Measurements from ENCODE around the gene THADA.
A peak's percentile ranks its signal among the peaks of the same experiment; 100 is the strongest.

THADA gene

GRCh38 chr2:43349904-43350303 lies 245.9 kb downstream of the THADA start:
- no peak for DNase-seq (ENCODE audit: low read depth in 2 of 2)

- peak; percentile 74 to 81 for DNase-seq (ENCODE audit: low read depth in 2 of 2)
Observed at GRCh38 chr2:43348908-43349661, 246.8 kb downstream of the THADA start.

- no peak for DNase-seq (ENCODE audit: low read depth in 2 of 2)
Observed at GRCh38 chr2:43347746-43348145, 248.1 kb downstream of the THADA start.

DNA sequence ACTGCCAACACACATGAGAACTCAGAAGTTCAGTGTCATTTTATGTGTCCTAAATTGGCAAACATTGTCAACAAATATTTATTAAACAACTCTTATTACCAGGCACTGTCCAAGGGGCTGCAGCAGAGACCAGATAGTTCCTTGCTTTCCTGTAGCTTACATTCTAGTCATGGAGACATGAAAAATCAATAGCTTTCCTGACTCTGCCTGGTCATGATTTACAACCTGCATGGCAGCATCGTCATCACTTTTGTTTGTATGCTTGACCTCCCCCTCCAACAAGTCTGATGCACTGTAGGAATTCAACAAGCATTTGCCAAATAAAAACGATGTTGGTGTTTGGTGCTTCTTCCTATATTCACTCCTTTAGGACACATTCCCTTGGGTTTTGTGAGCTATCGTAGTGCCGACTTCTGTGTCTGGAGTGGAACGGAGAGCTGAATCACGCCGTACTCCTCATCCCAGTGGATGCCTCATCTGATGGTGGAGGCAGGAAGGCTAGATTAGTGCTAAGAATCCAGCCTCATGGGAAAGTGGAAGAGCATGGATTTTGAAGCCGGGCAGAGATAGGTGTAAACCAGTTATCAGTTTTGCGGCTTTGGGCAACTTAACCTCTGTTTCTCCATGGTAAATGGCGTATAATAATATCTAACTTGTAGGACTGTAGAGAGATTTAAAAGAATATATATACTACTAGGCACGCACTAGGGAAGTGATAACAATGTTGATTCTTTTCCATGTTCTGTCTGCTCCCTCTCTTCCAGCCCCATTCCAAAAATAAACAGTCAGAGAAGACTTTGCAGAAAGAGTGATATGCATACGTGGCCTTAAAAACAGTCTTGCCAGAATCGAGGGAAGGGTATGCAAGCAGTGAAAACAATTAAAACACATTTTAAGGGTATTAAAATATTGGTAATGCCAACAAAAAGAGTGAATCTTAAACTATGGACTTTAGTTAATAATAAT lies 249.0 kb downstream of the THADA start:
- DNase-seq (ENCODE audit: low read depth in 2 of 2) = no peak

DNA sequence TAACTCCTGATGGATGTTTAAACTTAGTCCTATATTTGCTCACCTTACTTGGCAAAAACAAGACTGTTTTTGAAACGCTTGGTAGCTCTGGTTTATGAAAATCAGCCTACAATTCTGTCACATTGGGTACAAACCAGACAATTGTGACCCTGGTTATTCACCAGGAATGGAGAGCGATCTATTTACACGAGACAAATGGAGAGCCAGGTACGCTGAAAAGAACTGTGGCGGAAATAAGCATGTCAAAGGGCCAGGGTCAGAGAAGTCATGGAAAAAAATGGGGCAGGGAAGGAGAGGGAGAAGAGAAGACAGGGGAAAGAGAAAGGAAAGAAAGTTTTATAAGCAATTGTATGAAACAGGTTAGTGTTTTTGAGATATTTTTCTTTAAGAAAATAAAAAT lies 250.0 kb downstream of the THADA start:
- no peak for DNase-seq (ENCODE audit: low read depth in 2 of 2)

GRCh38 chr2:43345391-43345813 lies 250.4 kb downstream of the THADA start:
- no peak for DNase-seq (ENCODE audit: low read depth in 2 of 2)

DNA sequence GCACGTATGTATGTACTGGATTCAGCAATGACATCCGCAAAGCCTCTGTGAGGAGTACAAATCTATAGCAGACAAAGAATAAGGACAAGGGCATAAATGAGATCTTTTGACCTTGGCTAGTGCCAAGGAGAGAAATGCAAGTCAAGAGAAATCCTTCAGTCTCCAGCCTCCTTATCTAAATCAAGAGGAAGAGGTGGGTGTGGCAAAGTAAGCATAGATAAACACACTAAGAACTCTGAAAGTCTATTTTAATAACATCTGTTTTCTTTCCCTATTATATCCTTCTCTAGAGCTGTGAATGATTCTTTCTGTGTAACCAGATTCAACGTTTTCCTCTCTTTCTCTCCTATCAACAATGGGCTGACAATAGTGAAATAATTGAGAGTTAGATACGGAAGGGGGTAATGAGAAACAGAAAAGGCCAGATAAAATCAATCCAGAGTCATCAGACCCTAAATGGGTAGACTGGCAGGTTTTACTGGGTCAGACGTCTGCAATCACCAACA lies 250.9 kb downstream of the THADA start:
- no peak for DNase-seq (ENCODE audit: low read depth in 2 of 2)

GRCh38 chr2:43343573-43344304 lies 252.1 kb downstream of the THADA start:
- DNase-seq (ENCODE audit: low read depth in 2 of 2) = peak in 1 of 2 experiments; percentile 83

DNA sequence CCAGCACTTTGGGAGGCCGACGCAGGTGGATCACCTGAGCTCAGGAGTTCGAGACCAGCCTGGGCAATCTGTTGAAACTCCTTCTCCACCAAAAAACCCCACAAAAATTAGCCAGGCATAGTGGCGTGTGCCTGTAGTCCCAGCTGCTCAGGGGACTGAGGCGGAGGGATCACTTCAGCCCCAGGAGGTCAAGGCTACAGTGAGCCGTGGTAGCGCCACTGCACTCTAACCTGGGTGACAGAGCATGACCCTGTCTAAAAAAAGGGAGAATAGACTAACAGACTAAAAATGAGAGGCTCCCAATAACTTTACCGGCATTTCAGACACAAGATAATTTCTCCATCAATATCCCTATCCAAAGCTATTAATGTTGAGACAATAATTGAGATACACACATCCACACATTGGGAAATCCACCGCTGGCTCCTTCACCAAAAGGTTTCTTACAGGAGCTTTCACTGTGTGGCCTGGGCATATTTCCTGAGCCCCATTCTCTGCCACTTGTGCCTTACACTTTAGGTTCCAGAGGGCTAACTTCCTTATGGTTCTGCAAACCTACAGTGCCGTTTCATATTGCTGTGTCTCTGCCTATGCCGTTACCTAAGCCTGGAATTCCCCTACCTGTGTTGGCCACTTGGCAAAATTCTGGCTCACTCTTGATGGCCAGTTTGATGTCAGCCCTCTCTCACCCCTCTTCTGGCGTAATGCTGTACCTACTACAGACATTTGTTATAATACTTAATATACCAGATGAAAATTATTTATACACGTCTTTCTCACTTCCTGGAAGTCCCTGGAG lies 253.7 kb downstream of the THADA start:
- DNase-seq (ENCODE audit: low read depth in 2 of 2) = no peak

- peak in 1 of 2 experiments; percentile 58 for DNase-seq (ENCODE audit: low read depth in 2 of 2)
Observed at GRCh38 chr2:43340945-43341356, 254.9 kb downstream of the THADA start.

DNA sequence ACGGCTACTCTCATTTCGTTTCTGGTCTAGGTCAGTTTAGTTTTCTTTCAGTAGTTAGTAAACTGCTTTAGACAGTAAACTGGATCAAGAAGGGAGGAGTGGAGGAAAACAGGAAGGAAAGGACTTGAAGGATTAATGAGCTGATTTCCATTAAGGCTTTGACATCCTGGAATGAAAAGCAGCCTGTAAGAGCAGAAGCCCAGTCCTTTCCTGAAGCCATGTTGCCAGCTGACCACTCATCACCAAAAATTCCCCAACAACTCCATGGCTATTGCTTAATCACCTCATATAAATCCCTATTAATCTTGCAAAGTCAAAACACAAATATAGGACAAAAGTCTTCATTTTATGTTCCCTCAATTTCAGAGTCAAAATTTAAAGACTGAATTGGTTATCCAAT lies 255.8 kb downstream of the THADA start:
- no peak for DNase-seq (ENCODE audit: low read depth in 2 of 2)

DNA sequence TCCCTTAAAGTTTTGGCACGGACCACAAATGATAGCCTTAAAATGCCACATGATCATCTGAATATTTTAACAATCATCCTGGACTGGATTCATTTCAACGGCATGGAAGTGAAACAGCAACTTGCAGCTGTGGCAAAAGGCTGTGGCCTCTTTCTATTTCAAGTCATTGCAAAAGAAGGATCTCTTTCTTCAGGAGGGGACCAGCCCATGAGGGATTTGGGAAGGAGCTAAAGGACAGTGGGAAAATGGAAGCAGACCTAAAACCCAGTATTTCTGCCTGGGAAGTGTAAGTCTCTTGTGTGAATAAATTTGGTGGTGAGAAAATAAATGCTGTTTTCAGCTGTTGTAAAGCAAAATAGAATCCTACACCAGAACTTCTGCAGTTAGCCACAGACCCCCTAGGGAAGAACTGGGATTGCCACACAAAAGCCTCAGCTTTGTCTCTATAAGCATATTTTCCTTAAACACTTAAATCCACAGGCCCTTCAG lies 262.1 kb downstream of the THADA start:
- peak in 1 of 2 experiments; percentile 47 for DNase-seq (ENCODE audit: low read depth in 2 of 2)

DNA sequence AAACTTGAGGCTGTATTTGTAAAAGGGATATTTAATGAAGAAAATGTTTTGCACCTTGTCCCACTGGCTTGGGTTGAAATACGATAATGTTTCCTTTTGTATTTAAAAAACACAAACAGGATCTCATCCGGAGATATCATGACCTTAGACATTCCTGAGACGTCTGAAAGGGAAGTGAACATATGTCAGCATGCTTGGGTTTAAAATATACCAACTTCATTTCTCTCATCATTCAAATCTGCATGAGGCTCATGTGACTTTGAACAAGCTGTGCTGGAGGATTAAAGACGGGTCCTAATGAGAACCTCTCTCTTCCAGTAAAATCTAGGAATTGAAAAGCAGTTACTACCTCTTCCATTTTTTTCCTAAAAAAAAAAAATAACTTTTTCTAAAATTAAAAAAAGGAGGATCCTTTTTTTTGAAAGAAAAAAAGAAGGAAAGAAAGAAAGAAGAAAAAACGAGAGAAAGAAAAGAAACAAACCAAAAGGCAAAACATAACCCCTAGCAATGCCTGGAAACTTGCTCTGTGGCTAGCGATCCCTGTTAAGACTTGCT lies 262.7 kb downstream of the THADA start:
- no peak for DNase-seq (ENCODE audit: low read depth in 2 of 2)

- DNase-seq (ENCODE audit: low read depth in 2 of 2) = no peak
Observed at GRCh38 chr2:43332653-43333052, 263.2 kb downstream of the THADA start.

DNA sequence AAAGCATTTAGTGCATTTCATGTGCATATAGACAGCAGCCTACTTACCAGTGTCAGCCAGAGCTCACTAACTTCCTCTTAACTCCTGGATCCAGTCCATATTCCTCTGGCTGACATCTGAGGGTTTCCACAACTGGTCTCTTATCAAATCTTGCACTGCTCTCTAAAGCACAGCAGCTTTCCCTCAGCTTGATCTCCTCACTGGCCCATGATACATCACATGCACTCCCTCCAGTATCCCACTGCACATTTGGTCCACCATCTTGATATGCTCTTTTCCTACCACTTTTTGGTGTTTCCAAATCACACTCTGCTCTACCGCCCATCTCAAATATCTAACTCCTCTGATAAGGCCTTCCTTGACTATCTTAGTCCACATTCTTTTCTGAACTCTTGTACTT lies 264.4 kb downstream of the THADA start:
- DNase-seq (ENCODE audit: low read depth in 2 of 2) = no peak

- DNase-seq (ENCODE audit: low read depth in 2 of 2) = no peak
Observed at GRCh38 chr2:43329637-43330036, 266.2 kb downstream of the THADA start.

DNA sequence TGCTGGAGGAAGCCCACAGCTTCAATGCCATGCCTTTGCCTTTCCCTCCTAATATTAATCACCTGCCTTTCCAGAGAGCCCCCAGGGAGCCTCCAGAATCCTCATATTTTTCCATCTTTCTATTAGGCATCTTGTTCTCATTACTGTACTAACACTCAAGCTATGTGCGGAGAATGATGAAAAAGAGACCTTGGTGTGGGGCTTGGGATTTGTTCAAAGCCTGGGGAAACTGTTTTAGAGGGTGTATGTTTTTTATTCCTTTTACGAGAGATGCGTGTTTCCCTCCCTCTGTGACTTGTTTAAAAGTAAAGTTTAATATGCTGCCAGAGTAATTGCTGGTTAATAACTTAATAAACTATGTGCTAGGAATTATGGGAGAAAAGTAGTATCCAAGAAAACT lies 267.0 kb downstream of the THADA start:
- peak in 1 of 2 experiments; percentile 61 for DNase-seq (ENCODE audit: low read depth in 2 of 2)

- no peak for DNase-seq (ENCODE audit: low read depth in 2 of 2)
Observed at GRCh38 chr2:43328133-43328532, 267.7 kb downstream of the THADA start.

DNA sequence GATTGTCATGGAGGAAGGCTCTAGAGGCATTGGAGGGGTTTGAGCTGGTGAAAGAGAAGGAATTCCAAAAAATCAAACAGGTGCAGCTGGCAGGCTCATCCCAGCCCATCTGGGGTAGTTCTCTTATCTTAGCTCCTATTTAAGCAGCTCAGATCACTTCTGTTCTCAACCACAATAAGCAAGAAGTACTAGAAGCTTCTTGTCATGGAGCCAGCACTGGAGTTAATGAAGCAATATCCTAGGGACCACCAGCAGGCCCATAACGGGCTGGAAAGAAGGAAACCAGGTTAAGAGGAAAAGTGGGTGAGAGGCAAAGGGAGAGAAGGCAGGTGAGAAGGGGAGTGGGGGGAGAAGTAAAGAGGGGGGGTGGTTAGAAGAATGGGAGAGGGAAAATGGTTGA lies 268.7 kb downstream of the THADA start:
- no peak for DNase-seq (ENCODE audit: low read depth in 2 of 2)

- no peak for DNase-seq (ENCODE audit: low read depth in 2 of 2)
Observed at GRCh38 chr2:43326101-43326825, 269.6 kb downstream of the THADA start.

All from fibroblast of skin of left biceps (primary cell).